ENCODE measurements around the gene PSD2. TPM values are rescaled to one million over a fixed set of nuclear protein-coding genes. Genes with fewer than 3 reads are reported as not detected.

The PSD2 gene
- total and polyA plus RNA-seq, 8 donors, result 0.06 to 2.5 (median 1.7) TPM; not detected in 1

- intact Hi-C loops (cut with DNase I), result loop anchor here in 1 of 2 donors (10.0 kb wide), 1 partner anchor 134 kb away; no protein-coding TSS in a partner anchor
- Histone ChIP-seq H3K4me1 (peaks cover 0 to 4% of the 10 kb centered on the region in 2 donors), H3K27me3 (peaks cover 11 to 16% of the 10 kb centered on the region in 2 donors), H3K36me3 (no peaks in the 10 kb centered on the region), H3K4me3 (no peak overlapping the region), H3K9me3 (no peaks in the 10 kb centered on the region), H3K27ac (no peak overlapping the region)
- no peak for TF ChIP-seq CTCF (IDR thresholded peaks at IDR 0.05)
- ATAC-seq, result no peak
- no peak for DNase-seq
Measured at GRCh38 chr5:139768807-139769465, 26.7 kb upstream of the PSD2 start.

GRCh38 chr5:139769477-139769876, 26.1 kb upstream of the PSD2 start:
- no peak overlapping the region for H3K27ac ChIP-seq
- intact Hi-C loops (cut with DNase I), result loop anchor here in 1 of 2 donors (10.0 kb wide), 1 partner anchor 135 kb away; no protein-coding TSS in a partner anchor
- no peak for TF ChIP-seq CTCF (IDR thresholded peaks at IDR 0.05)

GRCh38 chr5:139770722-139771121, 24.9 kb upstream of the PSD2 start:
- TF ChIP-seq CTCF (IDR thresholded peaks at IDR 0.05), result no peak
- Histone ChIP-seq H3K4me1 (peaks cover 0 to 11% of the 10 kb centered on the region in 2 donors), H3K4me3 (no peak overlapping the region), H3K9me3 (no peaks in the 10 kb centered on the region), H3K36me3 (no peaks in the 10 kb centered on the region), H3K27ac (no peak overlapping the region), H3K27me3 (no peaks in the 10 kb centered on the region)
- DNase-seq, result no peak
- no peak for ATAC-seq
- intact Hi-C loops (cut with DNase I), result no loop called here

More at GRCh38 chr5:139769477-139769876, 26.1 kb upstream of the PSD2 start:
- DNase-seq, result peak in 1 of 4 donors; percentile 31
- ATAC-seq, result no peak
- Histone ChIP-seq H3K36me3 (no peaks in the 10 kb centered on the region), H3K9me3 (no peaks in the 10 kb centered on the region), H3K27me3 (peaks cover 6 to 10% of the 10 kb centered on the region in 2 donors), H3K4me3 (no peak overlapping the region), H3K4me1 (peaks cover 0 to 4% of the 10 kb centered on the region in 2 donors)

GRCh38 chr5:139772089-139772791, 23.4 kb upstream of the PSD2 start:
- DNase-seq, result peak in 1 of 4 donors; percentile 2
- Histone ChIP-seq H3K9me3 (no peaks in the 10 kb centered on the region), H3K36me3 (no peaks in the 10 kb centered on the region), H3K27ac (no peak overlapping the region), H3K27me3 (no peaks in the 10 kb centered on the region), H3K4me1 (peaks cover 0 to 12% of the 10 kb centered on the region in 2 donors), H3K4me3 (no peak overlapping the region)
- no peak for TF ChIP-seq CTCF (IDR thresholded peaks at IDR 0.05)
- no peak for ATAC-seq
- intact Hi-C loops (cut with DNase I), result no loop called here

Measured in left lung (tissue), 10 donors.